Limb (tissue), 2 donors: ENCODE data around the gene PJA2.
"Not testable (repeated sequence)": the region's sequence is repeated elsewhere in the genome, so short reads cannot be mapped to it uniquely, and the experiment has no call there.

Experiments used
- DNase-seq, 2 donors: peaks; one replicate each; pipeline ENCODE4 v3.0.0-alpha.2; 2016; ENCODE audit errors: extremely low spot score in 2 of 2

PJA2 gene

GRCh38 chr5:109312695-109313094, 97.1 kb downstream of the PJA2 start:
- DNase-seq: no peak

GRCh38 chr5:109310315-109310714, 99.5 kb downstream of the PJA2 start:
- no peak for DNase-seq

- DNase-seq: no peak
Observed at GRCh38 chr5:109309326-109310063, 100.3 kb downstream of the PJA2 start.

- no peak for DNase-seq
Observed at GRCh38 chr5:109307951-109308350, 101.8 kb downstream of the PJA2 start.

- no peak for DNase-seq
Observed at GRCh38 chr5:109307456-109307855, 102.3 kb downstream of the PJA2 start.

- DNase-seq: no peak
Observed at GRCh38 chr5:109305352-109305751, 104.4 kb downstream of the PJA2 start.

- DNase-seq: no peak
Observed at GRCh38 chr5:109304309-109304708, 105.5 kb downstream of the PJA2 start.

- no peak for DNase-seq
Observed at GRCh38 chr5:109300367-109300766, 109.4 kb downstream of the PJA2 start.

- no peak for DNase-seq
Observed at GRCh38 chr5:109299557-109299956, 110.2 kb downstream of the PJA2 start.

- no peak for DNase-seq
Observed at GRCh38 chr5:109298794-109299193, 111.0 kb downstream of the PJA2 start.

- no peak for DNase-seq
Observed at GRCh38 chr5:109297900-109298299, 111.9 kb downstream of the PJA2 start.

GRCh38 chr5:109291090-109291489, 118.7 kb downstream of the PJA2 start:
- DNase-seq: no peak

GRCh38 chr5:109290231-109290630, 119.5 kb downstream of the PJA2 start:
- DNase-seq: no peak

- DNase-seq: not testable (repeated sequence)
Observed at GRCh38 chr5:109286628-109287027, 123.1 kb downstream of the PJA2 start.
